K562 (cell line): ENCODE data around the gene PDHA2. TPM values are rescaled to one million over a fixed set of nuclear protein-coding genes. Genes with fewer than 3 reads are reported as not detected.

Source experiments
- ATAC-seq: fragments of 200-7000 bp; cut with Tn5 transposase; 3 replicates; pipeline ENCODE4 v1.9.1; 2020; ENCODE audit warnings: moderate library complexity
- BruUV-seq: library from RNA; stranded (reverse); fragments of 400-500 nt; replicated peaks from 2 replicates; lab custom pipeline; 2021; lab: Mats Ljungman, UMichigan
- CTCF ChIA-PET: fragments of 300-600 bp; formaldehyde crosslinking; extraction: SDS; loops from one replicate; lab custom pipeline; 2021; ENCODE audit warnings: low intra/inter-chr PET ratio; lab: Yijun Ruan, JAX
- POLR2A ChIA-PET: fragments of 300-600, 350-650 bp; sonication (Branson Sonifier 250); formaldehyde crosslinking; extraction: SDS; loops from one replicate; lab custom pipeline; 2021; ENCODE audit warnings: antibody characterized with exemption, inconsistent platforms; lab: Yijun Ruan, JAX
- DNase-seq, 4 experiments: peaks; one replicate each; pipeline versions ENCODE4 v3.0.0 to v3.0.0-alpha.2; 2011 to 2018; ENCODE audit warnings: low spot score in 3 of 4, mixed read lengths in 3 of 4; ENCODE audit errors: extremely low read depth in 1 of 4
- FAIRE-seq: peaks from 2 replicates; lab custom pipeline; 2011; peaks lifted over from hg19 to GRCh38; lab: Jason Lieb, UNC
- H2AFZ ChIP-seq: 2 replicates; pipeline ENCODE4 v1.6.0; 2011; ENCODE audit warnings: low read depth, low read length, control low read depth, inconsistent platforms
- H3K27ac ChIP-seq: fragments of 200-600 bp; 3 replicates; pipeline ENCODE4 v1.8.0; 2011; ENCODE audit warnings: low read depth, mild to moderate bottlenecking, control low read depth, inconsistent platforms, low read length, moderate library complexity, mixed read lengths; ENCODE audit errors: extremely low read depth
- H3K27me3 ChIP-seq, 2 experiments: fragments of 300-600 bp in 1 of 2; 2 replicates in 1 of 2; 3 replicates in 1 of 2; pipeline versions ENCODE4 v1.6.0 to v1.8.0; 2011; ENCODE audit warnings: inconsistent platforms in 2 of 2, low read length in 2 of 2, mild to moderate bottlenecking in 1 of 2, mixed read lengths in 1 of 2, moderate library complexity in 1 of 2; ENCODE audit not compliant: control insufficient read depth in 2 of 2, insufficient read depth in 2 of 2
- H3K36me3 ChIP-seq: fragments of 300-600 bp; 3 replicates; pipeline ENCODE4 v1.8.0; 2011; ENCODE audit warnings: mild to moderate bottlenecking, low read length, inconsistent platforms; ENCODE audit not compliant: control insufficient read depth, insufficient read depth
- H3K4me1 ChIP-seq, 2 experiments: fragments of 200-600 bp in 1 of 2; replicated peaks in 1 of 2; 2 replicates in 1 of 2; 3 replicates in 1 of 2; pipeline versions ENCODE4 v1.5.1 to v1.8.0; 2011; ENCODE audit warnings: inconsistent platforms in 2 of 2, low read length in 2 of 2, mild to moderate bottlenecking in 1 of 2, mixed read lengths in 1 of 2, moderate library complexity in 1 of 2; ENCODE audit not compliant: control insufficient read depth in 2 of 2, insufficient read depth in 2 of 2
- H3K4me2 ChIP-seq: 2 replicates; pipeline ENCODE4 v1.6.1; 2011; ENCODE audit warnings: low read length, control low read depth, inconsistent platforms, mixed read lengths; ENCODE audit not compliant: insufficient read depth
- H3K4me3 ChIP-seq: fragments of 200-600 bp; sonication (generic), shearing (Covaris generic); 2 replicates; pipeline ENCODE4 v1.5.1; 2016; ENCODE audit warnings: control low read depth, inconsistent platforms
- H3K79me2 ChIP-seq: fragments of 200-600 bp; 3 replicates; pipeline ENCODE4 v1.8.0; 2011; ENCODE audit warnings: low read length, inconsistent platforms; ENCODE audit not compliant: control insufficient read depth, insufficient read depth
- H3K9ac ChIP-seq, 2 experiments: 2 replicates each; pipeline versions ENCODE4 v1.6.0 to v1.6.1; 2011; ENCODE audit warnings: low read depth in 2 of 2, low read length in 2 of 2, control low read depth in 1 of 2, inconsistent platforms in 1 of 2, mild to moderate bottlenecking in 1 of 2, mixed read lengths in 1 of 2; ENCODE audit not compliant: insufficient read depth in 1 of 2
- H3K9me1 ChIP-seq: one replicate; pipeline ENCODE4 v1.6.0; 2011; ENCODE audit warnings: inconsistent platforms, mild to moderate bottlenecking, low read length, moderate library complexity; ENCODE audit not compliant: control insufficient read depth, insufficient read depth
- H3K9me3 ChIP-seq: replicated peaks from 2 replicates; pipeline ENCODE4 v1.5.1; 2011; ENCODE audit warnings: low read depth, low read length, inconsistent platforms; ENCODE audit not compliant: control insufficient read depth, insufficient read depth
- H4K20me1 ChIP-seq: replicated peaks from 2 replicates; pipeline ENCODE4 v1.6.1; 2011; ENCODE audit warnings: low read length, inconsistent platforms, mixed read lengths; ENCODE audit not compliant: control insufficient read depth, insufficient read depth
- GABPA ChIP-seq: fragments of 200-800 bp; sonication (Bioruptor generic); conservative IDR thresholded peaks from 2 replicates; pipeline ENCODE4 v1.6.1; 2016; ENCODE audit warnings: low read depth, missing genetic modification characterization, missing compliant biosample characterization
- HDAC8 ChIP-seq: fragments of 450-650 bp; IDR thresholded peaks from 2 replicates; pipeline ENCODE4 v1.6.1; 2016; ENCODE audit warnings: mild to moderate bottlenecking, missing genetic modification characterization, moderate library complexity, missing compliant biosample characterization
- POLR2A ChIP-seq: fragments of 450-650 bp; conservative IDR thresholded peaks from 2 replicates; pipeline ENCODE4 v1.6.1; 2016
- POLR3G ChIP-seq: IDR thresholded peaks from 2 replicates; pipeline ENCODE4 v1.6.1; 2011; ENCODE audit not compliant: insufficient read length, insufficient replicate concordance; ENCODE audit errors: extremely low read depth
- ZNF347 ChIP-seq: fragments of 450-650 bp; formaldehyde crosslinking; IDR thresholded peaks from 2 replicates; pipeline ENCODE4 v1.4.0; 2020; ENCODE audit warnings: low read depth, mild to moderate bottlenecking, moderate library complexity
- ZNF778 ChIP-seq: fragments of 450-650 bp; formaldehyde crosslinking; IDR thresholded peaks from 2 replicates; pipeline ENCODE4 v1.4.0; 2020; ENCODE audit warnings: mild to moderate bottlenecking, moderate library complexity
- WGBS: fragments of 100-300 bp; shearing (Covaris generic); methylation state at CpG from one replicate; pipeline ENCODE4 v1.1.6; 2016; ENCODE audit warnings: low coverage, mixed read lengths; ENCODE audit not compliant: insufficient coverage; ENCODE audit errors: missing lambda C conversion rate; 5-methylcytosine and 5-hydroxymethylcytosine counted together
- in situ Hi-C: fragments of 300-500 bp; cut with MboI; formaldehyde crosslinking; loops from 4 replicates; pipeline ENCODE4 v1.15.0; 2018; ENCODE audit warnings: inconsistent platforms, mixed read lengths
- intact Hi-C: fragments of 100-400 bp; cut with micrococcal nuclease; formaldehyde crosslinking; loops from 2 replicates; pipeline ENCODE4 v1.14.2; 2022
- polyA plus RNA-seq, 8 experiments: library from polyadenylated mRNA; depleted of rRNA in 4 of 8; stranded (reverse) in 5 of 8; unstranded in 3 of 8; fragments of >200 nt; fragmentation: Nextera tagmentation in 2 of 8; fragmentation: Illumina TruSeq in 1 of 8; extraction: Ambion mirVana in 2 of 8; extraction: Trizol in 1 of 8; gene quantifications; 2 replicates each; pipeline versions ENCODE4 v1.2.1 to v1.2.3, GENCODE V29; 2011 to 2014; ENCODE audit warnings: inconsistent platforms in 1 of 8, missing spikeins in 1 of 8
- total RNA-seq, 7 experiments: library from RNA; depleted of rRNA in 6 of 7; stranded (reverse); fragments of >200 nt in 6 of 7; fragmentation: Illumina TruSeq in 2 of 7; extraction: Trizol in 2 of 7; gene quantifications; 2 replicates each; pipeline versions ENCODE4 v1.2.1 to v1.2.3, GENCODE V29; 2011 to 2021; ENCODE audit warnings: low replicate concordance in 1 of 7
- TF ChIP-seq, protein P1 (sequence below): sonication (generic); formaldehyde crosslinking; IDR thresholded peaks from 2 replicates; pipeline ENCODE4 v1.8.0; 2023; ENCODE audit warnings: mild to moderate bottlenecking, missing genetic modification reagents
- TF ChIP-seq, protein P2 (sequence below): fragments of 250-450 bp; sonication (Bioruptor Pico); IDR thresholded peaks from 2 replicates; pipeline ENCODE4 v1.8.0; 2021; ENCODE audit warnings: moderate library complexity, mild to moderate bottlenecking, inconsistent platforms

Gene PDHA2
- total and polyA plus RNA-seq, 9 of the 15 experiments (the other 6 are each of a cell fraction or from before 2014, with no cell fraction given): not detected

DNA sequence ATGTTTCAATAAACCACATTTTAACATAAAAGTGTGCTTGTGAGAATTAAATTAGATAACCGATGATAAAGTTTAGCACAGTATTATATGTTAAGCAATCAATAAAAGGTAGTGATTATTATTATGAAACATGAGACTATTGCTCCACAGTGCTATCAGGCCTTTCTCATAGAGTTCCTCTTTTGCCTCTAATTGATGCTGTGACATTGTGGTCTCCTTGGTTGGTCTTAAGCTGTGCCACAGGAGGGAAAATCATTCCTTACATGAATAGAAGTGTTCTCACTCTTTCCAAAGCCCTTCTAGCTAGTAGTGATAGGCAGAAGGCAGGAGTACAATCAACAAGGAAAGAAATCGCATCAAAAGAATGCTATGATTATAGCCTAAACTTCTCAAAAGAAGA is 9.2 kb upstream of the PDHA2 start:
- no peak for FAIRE-seq

More for the DNA sequence above, 9.2 kb upstream of the PDHA2 start:
- no peak for ATAC-seq
- intact Hi-C loops: no loop called here
- H2AFZ ChIP-seq: no peak overlapping the region
- no peaks in the 10 kb centered on the region for H3K9me3 ChIP-seq
- in situ Hi-C loops: no loop called here
- no peaks in the 10 kb centered on the region for H3K4me1 ChIP-seq
- TF ChIP-seq ZNF778 (CRISPR knock-in tag) (no peak), ZNF347 (CRISPR knock-in tag) (no peak), POLR2A (no peak), POLR3G (no peak), GABPA (no peak), HDAC8 (no peak)
- TF ChIP-seq, protein P1, sequence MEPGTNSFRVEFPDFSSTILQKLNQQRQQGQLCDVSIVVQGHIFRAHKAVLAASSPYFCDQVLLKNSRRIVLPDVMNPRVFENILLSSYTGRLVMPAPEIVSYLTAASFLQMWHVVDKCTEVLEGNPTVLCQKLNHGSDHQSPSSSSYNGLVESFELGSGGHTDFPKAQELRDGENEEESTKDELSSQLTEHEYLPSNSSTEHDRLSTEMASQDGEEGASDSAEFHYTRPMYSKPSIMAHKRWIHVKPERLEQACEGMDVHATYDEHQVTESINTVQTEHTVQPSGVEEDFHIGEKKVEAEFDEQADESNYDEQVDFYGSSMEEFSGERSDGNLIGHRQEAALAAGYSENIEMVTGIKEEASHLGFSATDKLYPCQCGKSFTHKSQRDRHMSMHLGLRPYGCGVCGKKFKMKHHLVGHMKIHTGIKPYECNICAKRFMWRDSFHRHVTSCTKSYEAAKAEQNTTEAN (CRISPR knock-in tag): no peak
- TF ChIP-seq, protein P2, sequence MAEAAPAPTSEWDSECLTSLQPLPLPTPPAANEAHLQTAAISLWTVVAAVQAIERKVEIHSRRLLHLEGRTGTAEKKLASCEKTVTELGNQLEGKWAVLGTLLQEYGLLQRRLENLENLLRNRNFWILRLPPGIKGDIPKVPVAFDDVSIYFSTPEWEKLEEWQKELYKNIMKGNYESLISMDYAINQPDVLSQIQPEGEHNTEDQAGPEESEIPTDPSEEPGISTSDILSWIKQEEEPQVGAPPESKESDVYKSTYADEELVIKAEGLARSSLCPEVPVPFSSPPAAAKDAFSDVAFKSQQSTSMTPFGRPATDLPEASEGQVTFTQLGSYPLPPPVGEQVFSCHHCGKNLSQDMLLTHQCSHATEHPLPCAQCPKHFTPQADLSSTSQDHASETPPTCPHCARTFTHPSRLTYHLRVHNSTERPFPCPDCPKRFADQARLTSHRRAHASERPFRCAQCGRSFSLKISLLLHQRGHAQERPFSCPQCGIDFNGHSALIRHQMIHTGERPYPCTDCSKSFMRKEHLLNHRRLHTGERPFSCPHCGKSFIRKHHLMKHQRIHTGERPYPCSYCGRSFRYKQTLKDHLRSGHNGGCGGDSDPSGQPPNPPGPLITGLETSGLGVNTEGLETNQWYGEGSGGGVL (CRISPR knock-in tag): no peak
- DNase-seq: no peak
- H3K36me3 ChIP-seq: no peaks in the 10 kb centered on the region
- ChIA-PET POLR2A (no interaction called here), CTCF (no interaction called here)
- H3K9me1 ChIP-seq: no peaks in the 10 kb centered on the region
- H3K27me3 ChIP-seq: no peaks in the 10 kb centered on the region
- no peak overlapping the region for H3K4me3 ChIP-seq
- no peak overlapping the region for H3K4me2 ChIP-seq
- H4K20me1 ChIP-seq: no peaks in the 10 kb centered on the region
- H3K27ac ChIP-seq: no peak overlapping the region
- BruUV-seq: no TSS peak
- WGBS: 0% methylated on average over 2 of the region's 2 CpGs
- no peaks in the 10 kb centered on the region for H3K79me2 ChIP-seq
- no peak overlapping the region for H3K9ac ChIP-seq
